HG03354 (cell line): Measurements from ENCODE around the gene ZIM2.
"Not testable (repeated sequence)": the region's sequence is repeated elsewhere in the genome, so short reads cannot be mapped to it uniquely, and the experiment has no call there.

ENCODE experiments used
- ATAC-seq: cut with Tn5 transposase; IDR thresholded peaks from one replicate; pipeline ENCODE4 v1.9.1; 2021; ENCODE audit warnings: mild to moderate bottlenecking; ENCODE audit not compliant: unreplicated experiment, poor library complexity, severe bottlenecking

Gene ZIM2

GRCh38 chr19:56840451-56841192, at the start of gene ZIM2, which contains the start of gene PEG3:
TSS of gene ZIM2 (minus strand) at chr19:56840726. CDS start at chr19:56824277, 16,449 bp downstream.
TSS of gene PEG3 (minus strand) at chr19:56840726. CDS start at chr19:56824655, 16,071 bp downstream.
- ATAC-seq = no peak

GRCh38 chr19:56885173-56885985, 44.9 kb upstream of the ZIM2 start:
- no peak for ATAC-seq

- no peak for ATAC-seq
These were observed 43.9 kb upstream of the ZIM2 start for GRCh38 chr19:56884441-56884840.

GRCh38 chr19:56880592-56881190, 40.2 kb upstream of the ZIM2 start:
- no peak for ATAC-seq

- ATAC-seq = no peak
These were observed 36.7 kb upstream of the ZIM2 start for GRCh38 chr19:56877069-56877715.

- no peak for ATAC-seq
These were observed 35.2 kb upstream of the ZIM2 start for GRCh38 chr19:56875717-56876116.

GRCh38 chr19:56874530-56874929, 34.0 kb upstream of the ZIM2 start:
- ATAC-seq = no peak

- no peak for ATAC-seq
These were observed 33.0 kb upstream of the ZIM2 start for GRCh38 chr19:56873493-56873892.

- no peak for ATAC-seq
These were observed 29.4 kb upstream of the ZIM2 start for GRCh38 chr19:56869886-56870285.

GRCh38 chr19:56868446-56868845, 27.9 kb upstream of the ZIM2 start:
- ATAC-seq = no peak

GRCh38 chr19:56866538-56866937, 26.0 kb upstream of the ZIM2 start:
- ATAC-seq = no peak

GRCh38 chr19:56864443-56865125, 24.1 kb upstream of the ZIM2 start:
- no peak for ATAC-seq

GRCh38 chr19:56862741-56863140, 22.2 kb upstream of the ZIM2 start:
- ATAC-seq = no peak

GRCh38 chr19:56860409-56860808, 19.9 kb upstream of the ZIM2 start:
- not testable (repeated sequence) for ATAC-seq

GRCh38 chr19:56858026-56858425, 17.5 kb upstream of the ZIM2 start:
- ATAC-seq = no peak

GRCh38 chr19:56856822-56857221, 16.3 kb upstream of the ZIM2 start:
- ATAC-seq = no peak

- ATAC-seq = not testable (repeated sequence)
These were observed 11.8 kb upstream of the ZIM2 start for GRCh38 chr19:56852361-56852760.

GRCh38 chr19:56848166-56848565, 7.6 kb upstream of the ZIM2 start:
- ATAC-seq = no peak

- ATAC-seq = no peak
These were observed 1.9 kb upstream of the ZIM2 start for GRCh38 chr19:56842412-56842811.

- no peak for ATAC-seq
These were observed 642 bp upstream of the ZIM2 start for GRCh38 chr19:56841193-56841543.
